Right renal pelvis (tissue), 4 donors: ENCODE data around the gene CAPS. TPM values are rescaled to one million over a fixed set of nuclear protein-coding genes. Genes with fewer than 3 reads are reported as not detected.
A peak's percentile ranks its signal among the peaks of the same experiment; 100 is the strongest.
"Not testable (repeated sequence)": the region's sequence is repeated elsewhere in the genome, so short reads cannot be mapped to it uniquely, and the experiment has no call there.

Experiments
- DNase-seq, 4 donors: peaks; one replicate each; pipeline ENCODE4 v3.0.0-alpha.2; 2013; ENCODE audit warnings: low read depth in 4 of 4, low spot score in 3 of 4, missing footprints in 1 of 4
- polyA plus RNA-seq, 4 donors: library from polyadenylated mRNA; unstranded; fragments of 120-200 nt; gene quantifications; one replicate each; pipeline ENCODE4 v1.2.1, GENCODE V29; 2013; ENCODE audit not compliant: insufficient read length in 4 of 4

The CAPS gene
- polyA plus RNA-seq = 10 to 100 TPM; 23.3 to 44.2 (median 29.1) TPM

DNA sequence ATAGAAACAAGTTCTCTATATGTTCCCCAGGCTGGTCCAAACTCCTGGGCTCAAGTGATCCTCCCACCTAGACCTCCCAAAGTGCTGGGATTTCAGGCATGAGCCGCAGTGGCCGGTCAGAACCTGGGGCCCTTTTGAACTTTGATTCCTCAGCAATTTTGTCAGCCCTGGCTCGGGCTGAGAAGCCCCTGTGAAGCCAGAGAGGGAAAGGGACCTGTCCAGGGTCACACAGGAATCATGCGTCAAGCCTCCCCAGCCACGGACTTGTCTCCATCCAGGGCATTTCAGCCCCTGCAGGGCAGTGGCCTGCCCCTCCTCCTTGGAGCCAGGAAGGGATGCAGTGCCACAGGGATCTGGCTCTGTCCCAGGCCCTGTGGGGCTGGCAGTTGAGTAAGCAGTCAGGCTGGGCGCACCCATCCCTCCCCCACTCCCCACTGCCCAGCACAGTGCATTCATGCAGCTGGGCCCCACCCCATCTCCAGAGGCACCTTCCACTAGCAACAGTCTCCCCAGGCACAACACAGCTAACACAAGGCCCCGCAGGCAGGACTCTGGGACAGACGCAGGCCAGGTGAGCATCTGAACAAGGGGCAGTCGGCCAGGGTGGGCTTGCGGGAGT lies at the start of gene CAPS:
Gene CAPS, plus strand, starts transcription at position 516 of the 619 bp plus-strand sequence. CDS start 153 bp downstream, outside the sequence.
- no peak for DNase-seq

DNA sequence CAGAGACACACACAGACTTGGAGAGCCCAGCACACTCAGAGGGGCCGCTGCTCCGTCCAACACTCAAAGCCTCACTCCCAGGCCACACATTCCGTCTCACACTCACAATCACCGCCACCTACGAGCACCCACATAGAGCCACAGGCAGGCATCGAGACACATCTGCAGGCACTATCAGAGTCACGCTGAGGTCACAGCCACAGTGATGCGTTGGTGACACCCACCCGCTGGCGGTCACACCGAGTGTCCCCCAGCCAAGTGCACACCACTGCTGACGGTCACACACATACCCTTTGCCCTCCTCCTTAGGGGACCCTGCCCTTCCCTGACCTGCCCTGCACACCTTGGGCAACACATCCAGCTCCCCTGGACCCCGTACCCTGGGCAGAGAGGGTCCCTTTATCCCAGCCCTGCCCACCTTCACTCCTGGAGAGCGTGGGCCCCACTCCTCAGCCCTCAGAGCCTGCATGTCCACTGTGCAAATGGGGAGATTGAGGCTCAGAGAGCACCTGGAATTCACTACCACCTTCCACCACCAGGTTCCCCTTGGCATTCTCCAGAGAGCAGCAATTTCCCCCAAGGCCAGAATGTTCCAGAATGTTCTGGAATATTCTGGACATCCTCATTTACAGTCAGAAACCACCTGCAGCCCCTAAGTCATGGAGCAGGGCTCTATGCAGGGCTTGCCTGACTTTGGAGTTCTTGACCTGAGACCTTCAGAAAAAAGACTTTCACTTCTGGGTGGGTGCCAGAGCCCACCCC lies 49.1 kb upstream of the CAPS start:
- no peak for DNase-seq

DNA sequence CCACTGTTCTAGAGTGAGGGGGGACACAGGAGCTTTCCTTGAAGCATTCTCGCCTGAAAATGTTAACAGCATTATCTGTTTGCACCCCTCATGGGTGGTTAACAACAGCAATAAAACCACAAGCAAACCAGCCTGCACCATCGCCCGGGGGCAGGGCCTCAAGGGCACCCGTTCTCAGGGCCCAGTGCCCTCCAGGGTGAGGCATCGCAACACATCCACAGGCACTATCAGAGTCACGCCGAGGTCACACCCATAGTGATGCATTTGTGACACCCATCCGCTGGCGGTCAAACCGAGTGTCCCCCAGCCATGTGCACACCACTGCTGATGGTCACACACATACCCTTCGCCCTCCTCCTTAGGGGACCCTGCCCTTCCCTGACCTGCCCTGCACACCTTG lies 48.3 kb upstream of the CAPS start:
- DNase-seq = no peak

- DNase-seq = no peak
These were observed 46.6 kb upstream of the CAPS start for GRCh38 chr19:5867201-5868136.

DNA sequence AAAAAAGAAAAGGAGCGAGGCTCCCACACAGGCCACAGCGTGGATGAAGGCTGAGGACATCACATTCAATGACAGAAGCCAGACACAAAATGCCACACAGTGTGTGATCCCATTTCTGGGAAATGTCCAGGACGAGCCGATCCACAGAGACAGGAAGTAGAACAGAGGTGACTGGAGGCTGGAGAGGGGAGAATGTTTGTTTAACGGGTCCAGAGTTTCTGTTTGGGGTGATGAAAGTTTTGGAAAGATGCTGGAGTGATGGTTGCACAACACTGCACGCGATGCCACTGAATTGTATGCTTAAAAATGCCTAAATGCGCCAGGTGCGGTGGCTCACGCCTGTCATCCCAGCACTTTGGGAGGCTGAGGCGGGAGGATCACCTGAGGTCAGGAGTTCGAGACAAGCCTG lies 43.1 kb upstream of the CAPS start:
- DNase-seq = no peak

GRCh38 chr19:5873617-5874199 lies 40.3 kb upstream of the CAPS start:
- no peak for DNase-seq

DNA sequence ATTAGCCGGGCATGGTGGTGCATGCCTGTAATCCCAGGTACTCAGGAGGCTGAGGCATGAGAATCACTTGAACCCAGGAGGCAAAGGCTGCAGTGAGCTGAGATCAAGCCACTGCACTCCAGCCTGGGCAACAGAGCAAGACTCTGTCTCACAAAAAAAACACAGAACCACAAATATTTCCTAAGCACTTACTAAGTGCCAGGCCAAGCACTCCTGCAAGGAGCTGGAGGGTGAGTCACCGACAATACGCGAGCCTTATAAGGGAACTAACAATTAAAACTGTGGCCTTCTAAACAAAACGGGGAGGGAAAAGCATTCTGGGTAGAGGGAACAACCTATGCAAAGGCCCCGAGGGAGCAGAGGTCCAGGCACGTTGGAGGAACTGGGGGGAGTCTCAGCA lies 39.6 kb upstream of the CAPS start:
- not testable (repeated sequence) for DNase-seq

DNA sequence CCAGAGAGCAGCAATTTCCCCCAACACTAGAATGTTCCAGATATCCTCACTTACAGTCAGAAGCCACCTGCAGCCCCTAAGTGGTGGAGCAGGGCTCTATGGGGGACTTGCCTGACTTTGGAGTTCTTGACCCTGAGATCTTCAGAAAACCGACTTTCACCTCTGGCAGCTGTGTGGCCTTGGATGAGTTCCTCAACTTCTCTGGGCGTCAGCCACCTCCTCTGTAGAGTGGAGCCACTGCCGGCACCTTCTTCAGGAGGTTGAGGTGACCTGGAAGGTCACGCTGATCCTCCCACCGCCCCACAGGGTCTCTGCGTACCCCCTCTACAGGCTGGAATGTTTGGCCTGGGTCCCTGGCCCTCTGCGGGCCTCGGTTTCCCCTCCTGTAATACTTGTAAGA lies 36.6 kb upstream of the CAPS start:
- DNase-seq = no peak

DNA sequence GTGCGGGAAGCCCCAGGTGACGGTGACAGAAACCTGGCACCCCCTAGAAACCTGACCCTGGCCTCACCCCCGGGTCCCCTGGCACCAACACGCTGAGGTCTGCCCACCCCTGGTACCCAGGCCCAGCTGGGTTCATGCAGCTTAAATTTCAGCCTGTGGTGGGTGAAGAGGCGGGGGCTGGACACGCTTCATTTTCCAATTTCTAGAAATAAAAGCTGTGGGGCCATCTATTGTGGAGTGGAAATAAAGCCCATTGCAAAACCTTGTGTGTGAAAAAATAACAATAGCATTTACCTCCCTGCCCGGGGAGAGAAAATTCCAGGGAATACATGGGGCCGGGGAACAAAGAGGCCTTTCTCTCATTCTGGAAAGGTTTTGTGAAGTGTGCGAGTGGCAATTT lies 36.2 kb upstream of the CAPS start:
- no peak for DNase-seq

GRCh38 chr19:5880196-5880595 lies 33.9 kb upstream of the CAPS start:
- DNase-seq = no peak

- peak in 1 of 4 donors; percentile 49 for DNase-seq
These were observed 33.4 kb upstream of the CAPS start for GRCh38 chr19:5880604-5881078.

GRCh38 chr19:5881543-5882299 lies 32.3 kb upstream of the CAPS start:
- DNase-seq = no peak

GRCh38 chr19:5882421-5882968 lies 31.6 kb upstream of the CAPS start:
- no peak for DNase-seq

GRCh38 chr19:5883157-5883873 lies 30.7 kb upstream of the CAPS start:
- DNase-seq = not testable (repeated sequence)

- not testable (repeated sequence) for DNase-seq
These were observed 29.8 kb upstream of the CAPS start for GRCh38 chr19:5884065-5884811.

DNA sequence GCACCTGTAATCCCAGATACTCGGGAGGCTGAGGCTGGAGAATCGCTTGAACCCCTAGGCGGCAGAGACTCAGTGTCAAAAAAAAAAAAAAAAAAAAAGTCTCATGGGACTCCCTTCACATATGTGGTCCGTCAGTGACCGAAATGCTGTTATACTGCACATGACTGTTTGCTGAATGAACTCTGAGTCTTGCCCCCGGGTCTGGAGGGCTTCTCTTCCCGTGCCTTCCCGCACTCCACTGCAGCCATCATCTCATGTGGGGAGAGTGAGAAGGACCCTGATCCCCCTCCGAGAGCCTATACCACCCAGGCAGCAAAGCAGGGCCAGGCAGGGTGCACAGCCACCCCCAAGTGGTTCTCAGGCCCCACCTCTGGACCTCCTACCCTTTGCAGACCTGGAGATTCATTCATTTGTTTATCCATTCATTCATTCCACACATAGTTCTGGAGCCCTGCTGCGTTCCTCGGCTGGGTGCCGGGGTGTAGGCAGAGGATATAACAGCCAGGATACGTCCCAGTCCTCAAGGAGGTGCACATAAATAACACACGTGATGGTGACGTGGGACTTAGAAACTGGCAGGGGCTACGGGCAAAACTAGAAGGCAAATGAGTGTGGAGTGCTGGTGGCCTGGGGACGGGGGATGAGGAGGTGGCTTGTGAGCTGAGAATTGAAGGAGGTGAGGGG lies 24.6 kb upstream of the CAPS start:
- DNase-seq = no peak

GRCh38 chr19:5890099-5890498 lies 24.0 kb upstream of the CAPS start:
- no peak for DNase-seq

DNA sequence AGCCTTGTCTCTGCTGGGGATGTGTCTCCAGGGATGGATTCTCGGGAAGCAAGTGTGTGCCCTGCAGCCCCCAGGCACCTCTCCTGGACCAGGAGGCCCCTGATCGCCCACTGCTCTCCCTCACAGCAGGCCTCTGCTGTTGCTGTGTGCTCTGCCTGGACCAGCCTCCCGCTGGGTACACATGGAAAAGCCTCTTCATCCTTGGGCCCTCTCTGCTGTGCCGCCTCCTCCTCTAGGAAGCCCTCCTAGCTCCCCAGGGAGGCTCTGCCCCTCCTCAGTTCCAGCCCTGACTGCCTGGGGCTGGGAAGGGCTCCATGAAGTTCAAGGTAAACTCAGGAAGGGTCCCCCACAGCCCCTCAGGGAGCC lies 22.5 kb upstream of the CAPS start:
- DNase-seq = no peak
